Heart left ventricle (tissue), 16 donors: ENCODE data around the gene TMEM33. TPM values are rescaled to one million over a fixed set of nuclear protein-coding genes. Genes with fewer than 3 reads are reported as not detected.
A peak's percentile ranks its signal among the peaks of the same experiment; 100 is the strongest.

Experiments used
- ATAC-seq, 4 donors: fragments of 200-7000 bp; cut with Tn5 transposase; one replicate each; pipeline ENCODE4 v1.9.1; 2020 to 2022; ENCODE audit warnings: moderate library complexity in 4 of 4, mild to moderate bottlenecking in 3 of 4, moderate number of reproducible peaks in 1 of 4
- DNase-seq, 5 donors: peaks; one replicate each; pipeline ENCODE4 v3.0.0-alpha.2; 2020
- H3K27ac ChIP-seq, 12 donors: fragments of 200-600 bp; sonication (generic) in 4 of 12; one replicate each; pipeline versions ENCODE4 v1.5.0 to v1.8.0; 2016 to 2022; ENCODE audit warnings: mild to moderate bottlenecking in 2 of 12
- H3K27me3 ChIP-seq, 9 donors: fragments of 200-600 bp; sonication (generic) in 2 of 9; one replicate each; pipeline versions ENCODE4 v1.5.1 to v1.8.0; 2016 to 2022; ENCODE audit warnings: mild to moderate bottlenecking in 3 of 9
- H3K36me3 ChIP-seq, 9 donors: fragments of 200-600 bp; sonication (generic) in 2 of 9; one replicate each; pipeline versions ENCODE4 v1.5.0 to v1.8.0; 2018 to 2022; ENCODE audit warnings: mild to moderate bottlenecking in 2 of 9
- H3K4me1 ChIP-seq, 12 donors: fragments of 200-600 bp; sonication (generic) in 4 of 12; one replicate each; pipeline versions ENCODE4 v1.5.0 to v1.8.0; 2016 to 2022; ENCODE audit warnings: mild to moderate bottlenecking in 3 of 12
- H3K4me3 ChIP-seq, 12 donors: fragments of 200-600 bp; sonication (generic) in 4 of 12; one replicate each; pipeline versions ENCODE4 v1.5.0 to v1.8.0; 2017 to 2022; ENCODE audit warnings: mild to moderate bottlenecking in 9 of 12, moderate library complexity in 4 of 12
- H3K9me3 ChIP-seq, 12 donors: fragments of 200-600 bp; sonication (generic) in 4 of 12; one replicate each; pipeline versions ENCODE4 v1.5.0 to v1.8.0; 2016 to 2022; ENCODE audit warnings: mild to moderate bottlenecking in 1 of 12
- POLR2A ChIP-seq, 2 donors: fragments of 450-650 bp; IDR thresholded peaks; one replicate each; pipeline ENCODE4 v1.6.1; 2017; ENCODE audit warnings: antibody characterized with exemption in 2 of 2, mild to moderate bottlenecking in 2 of 2, moderate library complexity in 2 of 2
- WGBS, 4 donors: extraction: QIAGEN DNeasy Blood & Tissue Kit in 2 of 4; methylation state at CpG; one replicate each; pipeline versions ENCODE4 v1.1.5 to v1.1.7; 2013 to 2018; 5-methylcytosine and 5-hydroxymethylcytosine counted together
- intact Hi-C, 10 donors: fragments of 100-400 bp; cut with DNase I; formaldehyde crosslinking; loops; one replicate each; pipeline versions ENCODE4 v1.11.1 to v1.14.2; 2022
- polyA plus RNA-seq, 2 donors: library from polyadenylated mRNA; stranded (reverse); fragments of 200-250 nt; gene quantifications; one replicate each; pipeline ENCODE4 v1.2.3, GENCODE V29; 2013
- total RNA-seq, 9 donors: library from RNA; depleted of rRNA in 2 of 9; stranded (reverse); fragments of >200 nt in 2 of 9; fragmentation: NEBNext Ultra II Directional in 3 of 9; extraction: Animal tissue kit (Norgen Biotek cat#: 25700) in 3 of 9; gene quantifications; one replicate each; pipeline versions ENCODE4 v1.1.0 to v1.2.4, GENCODE V29; 2016 to 2023
- TF ChIP-seq, protein P1 (sequence below), 12 donors: fragments of 200-600 bp; sonication (generic) in 4 of 12; IDR thresholded peaks; one replicate each; pipeline versions ENCODE4 v1.5.0 to v1.8.0; 2018 to 2022; ENCODE audit warnings: antibody characterized with exemption in 12 of 12, mild to moderate bottlenecking in 5 of 12
- donor health status: ischemic (EF 13 %, LVEDD 7.1; RV severe dilation, severe dysfunction).
- donor health status: healthy with polysubstance abuse.
- donor health status: DM: no; HTN: yes; CAD: no.
- donor health status: DM: no; HTN: no; CAD: no.
- donor health status: ischemic (EF 25% LVEDD 6.9; RV normal size, moderate dysfunction).
- donor health status: ischemic (EF 25% LVEDD 5.7; RV mildly dilated, moderate dysfunction).
- donor health status: healthy.
- donor health status: DM: yes; HTN: yes; CAD: no.
- donor health status: ischemic (EF 35%, LVEDD 5.7; RV mildly dilated, moderate dysfunction).
- donor health status: nonischemic (EF 11% LVEDD 7.7; RV severe dilation, severe dysfunction).
- donor health status: DM: yes; HTN: yes; CAD: no.
- donor health status: PGD.
- donor health status: ischemic (EF 29% LVEDD 5.4; RV normal size, mild dysfunction).
- donor health status: nonischemic (EF 23%, LVEDD 6.1; RV moderate dilation, normal function).

The TMEM33 gene
- total and polyA plus RNA-seq, 11 donors = 5.4 to 41.5 (median 26.8) TPM

DNA sequence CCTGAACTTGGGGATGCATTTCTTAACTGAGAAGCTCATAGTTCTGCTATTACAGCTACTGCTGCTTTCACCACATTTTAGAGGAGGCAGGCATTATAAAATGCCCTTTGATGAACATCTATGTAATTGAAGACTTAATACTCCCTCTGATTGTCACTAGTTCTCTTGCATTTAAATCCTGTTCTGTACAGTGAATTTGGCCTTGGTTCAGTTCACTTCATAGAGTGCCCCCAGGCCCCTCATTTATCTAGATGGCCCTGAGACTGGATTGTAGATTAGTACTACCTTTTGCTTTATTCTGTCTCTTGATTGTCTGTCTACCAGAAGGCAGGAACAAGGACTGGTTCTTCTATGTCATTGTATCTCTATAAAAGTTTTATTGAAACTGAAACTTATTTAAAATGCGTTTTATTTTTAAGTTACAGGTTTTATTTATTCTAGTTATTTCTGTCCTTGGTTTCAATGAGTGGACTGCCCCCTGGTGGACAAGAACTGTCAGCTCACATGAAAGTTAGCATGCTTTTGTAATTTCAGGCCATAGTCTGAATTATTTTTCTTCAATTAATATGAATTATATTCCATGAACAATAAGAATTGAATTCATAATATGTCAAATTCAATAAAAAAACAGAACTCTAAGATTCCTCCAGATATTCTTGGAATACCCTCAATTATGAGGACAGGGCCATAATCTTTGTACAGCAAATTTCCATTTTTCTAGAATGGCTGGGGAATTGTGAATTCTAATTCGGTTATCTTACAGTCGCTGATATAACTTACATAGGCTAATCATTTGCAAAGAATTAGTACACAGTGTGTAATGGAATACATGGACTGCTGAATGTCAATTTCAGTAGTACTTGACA, 47.2 kb upstream of the TMEM33 start:
- ATAC-seq = no peak
- 2 to 6% (median 3%) methylated on average over 3 of the region's 3 CpGs for WGBS, 4 donors
- Histone ChIP-seq H3K4me1 (no peaks in the 10 kb centered on the region), H3K27me3 (peaks cover 0 to 45% (median 15%) of the 10 kb centered on the region in 9 donors), H3K9me3 (no peaks in the 10 kb centered on the region), H3K36me3 (no peaks in the 10 kb centered on the region), H3K27ac (no peak overlapping the region), H3K4me3 (no peak overlapping the region)
- intact Hi-C loops = loop anchor here in 6 of 10 donors (2.0 to 10.0 kb wide), 5 partner anchors 195 to 633 kb away; partner anchors contain the start of gene UCHL1 (in 3 of the 6)
- DNase-seq = no peak
- TF ChIP-seq POLR2A (IDR thresholded peaks at IDR 0.05) = no peak
- TF ChIP-seq, protein P1, sequence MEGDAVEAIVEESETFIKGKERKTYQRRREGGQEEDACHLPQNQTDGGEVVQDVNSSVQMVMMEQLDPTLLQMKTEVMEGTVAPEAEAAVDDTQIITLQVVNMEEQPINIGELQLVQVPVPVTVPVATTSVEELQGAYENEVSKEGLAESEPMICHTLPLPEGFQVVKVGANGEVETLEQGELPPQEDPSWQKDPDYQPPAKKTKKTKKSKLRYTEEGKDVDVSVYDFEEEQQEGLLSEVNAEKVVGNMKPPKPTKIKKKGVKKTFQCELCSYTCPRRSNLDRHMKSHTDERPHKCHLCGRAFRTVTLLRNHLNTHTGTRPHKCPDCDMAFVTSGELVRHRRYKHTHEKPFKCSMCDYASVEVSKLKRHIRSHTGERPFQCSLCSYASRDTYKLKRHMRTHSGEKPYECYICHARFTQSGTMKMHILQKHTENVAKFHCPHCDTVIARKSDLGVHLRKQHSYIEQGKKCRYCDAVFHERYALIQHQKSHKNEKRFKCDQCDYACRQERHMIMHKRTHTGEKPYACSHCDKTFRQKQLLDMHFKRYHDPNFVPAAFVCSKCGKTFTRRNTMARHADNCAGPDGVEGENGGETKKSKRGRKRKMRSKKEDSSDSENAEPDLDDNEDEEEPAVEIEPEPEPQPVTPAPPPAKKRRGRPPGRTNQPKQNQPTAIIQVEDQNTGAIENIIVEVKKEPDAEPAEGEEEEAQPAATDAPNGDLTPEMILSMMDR (IDR thresholded peaks at IDR 0.05) = peak; percentile 79 to 97 (median 90)

GRCh38 chr4:41888687-41889074, 46.5 kb upstream of the TMEM33 start:
- DNase-seq = no peak
- H3K27me3 ChIP-seq = peaks cover 0 to 38% (median 15%) of the 10 kb centered on the region in 9 donors
- WGBS, 4 donors = 66 to 84% (median 81%) methylated on average over 1 of the region's 1 CpG

DNA sequence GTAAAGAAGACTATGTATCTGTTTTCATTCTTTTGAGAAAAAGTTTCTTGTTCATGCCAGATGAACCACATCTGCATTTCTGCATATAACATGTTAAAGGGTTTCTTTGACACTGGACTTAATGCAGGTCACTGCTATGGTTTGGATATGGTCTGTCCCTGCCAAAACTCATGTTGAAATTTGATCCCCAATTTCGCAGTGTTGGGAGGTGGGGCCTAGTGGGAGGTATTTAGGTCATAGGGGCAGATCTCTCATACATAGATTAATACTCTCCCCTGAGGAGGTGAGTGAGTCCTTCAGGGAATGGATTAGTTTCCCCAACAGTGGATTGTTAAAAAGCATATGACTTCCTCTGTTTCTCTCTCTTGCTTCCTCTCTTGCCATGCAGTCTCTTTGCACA, 45.9 kb upstream of the TMEM33 start:
- intact Hi-C loops = loop anchor here in 5 of 10 donors (2.0 to 10.0 kb wide), 5 partner anchors 197 to 635 kb away; partner anchors contain the start of gene UCHL1 (in 3 of the 5)
- no peaks in the 10 kb centered on the region for H3K36me3 ChIP-seq
- H3K4me3 ChIP-seq = no peak overlapping the region
- DNase-seq = no peak
- ATAC-seq = no peak
- peaks cover 0 to 41% (median 14%) of the 10 kb centered on the region in 9 donors for H3K27me3 ChIP-seq
- no peaks in the 10 kb centered on the region for H3K4me1 ChIP-seq
- WGBS, 4 donors = 33 to 44% (median 43%) methylated on average over 1 of the region's 1 CpG
- no peak overlapping the region for H3K27ac ChIP-seq
- no peaks in the 10 kb centered on the region for H3K9me3 ChIP-seq
- TF ChIP-seq, protein P1 (IDR thresholded peaks at IDR 0.05) = no peak
- no peak for TF ChIP-seq POLR2A (IDR thresholded peaks at IDR 0.05)

More at GRCh38 chr4:41888687-41889074, 46.5 kb upstream of the TMEM33 start:
- Histone ChIP-seq H3K9me3 (no peaks in the 10 kb centered on the region), H3K4me3 (no peak overlapping the region), H3K4me1 (no peaks in the 10 kb centered on the region), H3K36me3 (no peaks in the 10 kb centered on the region), H3K27ac (no peak overlapping the region)
- ATAC-seq = no peak
- TF ChIP-seq, protein P1 (IDR thresholded peaks at IDR 0.05) = no peak
- TF ChIP-seq POLR2A (IDR thresholded peaks at IDR 0.05) = no peak
- intact Hi-C loops = loop anchor here in 5 of 10 donors (2.0 to 10.0 kb wide), 5 partner anchors 196 to 634 kb away; partner anchors contain the start of gene UCHL1 (in 3 of the 5)

DNA sequence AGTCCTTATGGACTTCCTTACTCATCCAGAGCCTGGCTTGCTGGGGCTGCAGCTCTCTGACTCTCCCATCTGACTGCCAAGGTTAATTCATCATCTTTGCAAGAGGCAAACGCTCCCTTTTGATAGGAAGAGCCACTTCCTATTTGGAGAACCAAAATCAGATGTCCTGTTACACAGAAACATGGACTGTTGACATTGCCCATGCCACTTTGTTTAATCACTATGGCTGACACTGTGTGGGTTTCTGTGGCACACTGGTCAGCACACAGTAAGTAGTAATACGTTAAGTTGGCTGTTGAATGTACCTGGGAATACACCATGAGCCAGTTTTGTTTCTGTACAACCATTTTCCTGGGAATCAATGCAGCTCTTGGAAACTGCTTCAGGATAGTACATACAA, 45.1 kb upstream of the TMEM33 start:
- no peak overlapping the region for H3K4me3 ChIP-seq
- no peak for TF ChIP-seq POLR2A (IDR thresholded peaks at IDR 0.05)
- TF ChIP-seq, protein P1 (IDR thresholded peaks at IDR 0.05) = no peak
- H3K4me1 ChIP-seq = no peaks in the 10 kb centered on the region
- H3K27ac ChIP-seq = no peak overlapping the region
- H3K36me3 ChIP-seq = no peaks in the 10 kb centered on the region
- DNase-seq = no peak
- 47 to 58% (median 50%) methylated on average over 2 of the region's 2 CpGs for WGBS, 4 donors
- H3K9me3 ChIP-seq = no peaks in the 10 kb centered on the region
- no peak for ATAC-seq
- peaks cover 0 to 40% (median 14%) of the 10 kb centered on the region in 9 donors for H3K27me3 ChIP-seq
- intact Hi-C loops = no loop called here
